Measurements from ENCODE around the gene USP25.
"Not testable (repeated sequence)": the region's sequence is repeated elsewhere in the genome, so short reads cannot be mapped to it uniquely, and the experiment has no call there.

Gene USP25

GRCh38 chr21:15731243-15731613 is 1.4 kb downstream of the USP25 start:
- no peak for DNase-seq (ENCODE audit: low read depth)

- DNase-seq (ENCODE audit: low read depth): no peak
These were observed 2.7 kb downstream of the USP25 start for GRCh38 chr21:15732290-15732995.

GRCh38 chr21:15732996-15733329 is 3.2 kb downstream of the USP25 start:
- DNase-seq (ENCODE audit: low read depth): no peak

DNA sequence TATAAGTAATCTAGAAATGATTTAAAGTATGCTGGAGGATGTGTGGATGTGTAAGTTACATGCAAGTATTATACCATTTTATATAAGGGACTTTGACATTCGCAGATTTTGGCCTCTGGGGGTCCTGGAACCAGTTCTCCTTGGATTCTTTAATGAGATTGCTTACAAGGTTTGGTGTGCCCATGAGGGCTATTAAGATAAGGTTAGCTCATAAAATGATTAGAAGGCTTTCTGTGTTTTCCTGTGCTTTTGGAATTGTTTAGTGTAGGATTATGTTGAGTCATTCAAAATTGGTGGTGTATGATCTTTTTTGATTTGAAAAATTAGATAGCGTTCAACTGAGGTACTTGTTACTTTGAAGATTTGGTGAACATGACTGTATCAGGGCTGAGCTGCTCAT is 5.6 kb downstream of the USP25 start:
- no peak for DNase-seq (ENCODE audit: low read depth)

GRCh38 chr21:15735931-15736330 is 6.1 kb downstream of the USP25 start:
- DNase-seq (ENCODE audit: low read depth): not testable (repeated sequence)

DNA sequence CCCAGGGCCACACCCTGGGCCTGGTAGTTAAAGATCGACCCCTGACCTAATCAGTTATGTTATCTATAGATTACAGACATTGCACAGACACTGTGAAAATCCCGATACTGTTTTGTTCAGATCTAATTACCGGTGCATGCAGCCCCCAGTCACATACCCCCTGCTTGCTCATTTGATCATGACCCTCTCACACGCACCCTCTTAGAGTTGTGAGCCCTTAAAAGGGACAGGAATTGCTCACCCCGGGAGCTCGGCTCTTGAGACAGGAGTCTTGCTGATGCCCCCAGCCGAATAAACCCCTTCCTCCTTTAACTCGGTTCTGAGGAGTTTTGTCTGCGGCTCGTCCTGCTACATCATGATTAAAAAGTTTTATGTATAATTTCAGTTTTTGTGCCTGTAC is 9.0 kb downstream of the USP25 start:
- DNase-seq (ENCODE audit: low read depth): not testable (repeated sequence)

DNA sequence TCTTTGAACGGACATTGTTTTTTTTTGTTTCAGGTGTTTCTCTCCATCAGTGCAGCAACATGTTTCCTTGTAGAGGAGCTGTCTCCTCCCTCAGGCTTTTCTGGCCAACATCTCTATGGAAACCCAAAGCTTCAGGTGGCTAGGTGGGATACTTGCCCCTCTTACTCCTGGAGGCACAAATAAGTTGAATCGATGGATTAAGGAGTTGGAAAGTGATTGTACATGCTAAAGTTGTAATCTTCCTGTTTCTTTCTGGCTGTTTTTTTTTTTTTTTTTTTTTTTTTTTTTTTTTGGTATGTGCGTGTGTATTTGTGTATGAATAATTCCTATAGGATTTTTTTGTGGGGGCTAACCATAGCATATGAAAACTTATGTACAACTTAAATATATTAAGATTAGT is 10.6 kb downstream of the USP25 start:
- no peak for DNase-seq (ENCODE audit: low read depth)

DNA sequence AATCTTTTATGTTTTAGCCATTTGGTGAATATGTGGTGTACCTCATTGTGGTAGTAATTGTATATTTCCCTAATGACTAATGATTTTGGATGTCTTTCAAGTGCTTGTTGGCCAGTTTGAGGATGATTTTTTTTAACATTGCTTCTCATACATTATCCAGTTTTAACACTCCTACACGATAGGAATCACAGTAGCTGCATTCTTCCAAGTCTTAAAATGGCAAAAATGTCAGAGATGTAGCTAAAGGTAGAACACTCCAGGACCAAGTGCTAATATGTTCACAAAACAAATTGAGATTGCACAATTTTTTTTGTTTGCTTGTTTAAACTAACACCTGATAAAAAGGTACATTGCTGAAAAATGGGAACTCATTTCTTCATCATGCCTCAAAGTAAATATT is 11.7 kb downstream of the USP25 start:
- DNase-seq (ENCODE audit: low read depth): no peak

- no peak for DNase-seq (ENCODE audit: low read depth)
These were observed 12.4 kb downstream of the USP25 start for GRCh38 chr21:15742052-15742670.

DNA sequence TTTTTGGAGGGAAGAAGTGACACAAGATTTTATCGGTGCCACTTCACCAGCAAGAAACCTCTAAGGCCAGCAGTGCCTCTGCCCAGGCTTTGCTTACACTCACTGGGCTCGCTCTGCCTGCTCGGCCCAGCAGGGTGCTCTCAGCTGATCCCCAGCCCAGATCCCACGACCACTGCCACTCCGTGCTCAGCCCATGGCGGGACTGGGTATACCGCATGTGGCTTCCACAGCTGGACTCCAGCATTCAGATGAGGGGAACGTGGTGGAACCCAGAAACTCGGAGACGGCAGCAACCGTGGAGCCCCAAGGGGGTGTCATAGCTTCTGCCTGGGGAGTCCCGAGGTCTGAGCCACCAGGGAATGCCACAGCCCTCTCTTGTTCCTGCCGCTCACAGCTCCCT is 12.9 kb downstream of the USP25 start:
- no peak for DNase-seq (ENCODE audit: low read depth)

- DNase-seq (ENCODE audit: low read depth): no peak
These were observed 13.8 kb downstream of the USP25 start for GRCh38 chr21:15743593-15743992.

- no peak for DNase-seq (ENCODE audit: low read depth)
These were observed 15.1 kb downstream of the USP25 start for GRCh38 chr21:15744926-15745325.

DNA sequence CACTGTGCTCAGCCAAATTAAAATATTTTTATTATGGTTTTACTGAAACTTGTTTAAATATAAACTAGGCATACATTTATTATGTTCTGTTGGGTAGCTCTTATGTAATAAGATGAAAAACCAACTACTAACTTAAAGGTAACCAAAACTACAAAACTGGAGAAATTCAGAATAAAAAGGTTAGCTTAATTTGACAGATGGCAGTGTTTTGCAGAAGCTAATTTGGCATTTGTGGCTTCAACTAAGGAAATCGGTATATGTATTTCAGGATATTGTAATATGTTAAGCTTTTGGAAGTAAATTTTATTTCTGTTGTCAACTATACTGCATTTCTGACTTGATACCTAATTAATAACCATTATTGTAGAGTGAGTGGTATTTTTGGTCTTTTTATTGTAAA is 18.8 kb downstream of the USP25 start:
- DNase-seq (ENCODE audit: low read depth): no peak

DNA sequence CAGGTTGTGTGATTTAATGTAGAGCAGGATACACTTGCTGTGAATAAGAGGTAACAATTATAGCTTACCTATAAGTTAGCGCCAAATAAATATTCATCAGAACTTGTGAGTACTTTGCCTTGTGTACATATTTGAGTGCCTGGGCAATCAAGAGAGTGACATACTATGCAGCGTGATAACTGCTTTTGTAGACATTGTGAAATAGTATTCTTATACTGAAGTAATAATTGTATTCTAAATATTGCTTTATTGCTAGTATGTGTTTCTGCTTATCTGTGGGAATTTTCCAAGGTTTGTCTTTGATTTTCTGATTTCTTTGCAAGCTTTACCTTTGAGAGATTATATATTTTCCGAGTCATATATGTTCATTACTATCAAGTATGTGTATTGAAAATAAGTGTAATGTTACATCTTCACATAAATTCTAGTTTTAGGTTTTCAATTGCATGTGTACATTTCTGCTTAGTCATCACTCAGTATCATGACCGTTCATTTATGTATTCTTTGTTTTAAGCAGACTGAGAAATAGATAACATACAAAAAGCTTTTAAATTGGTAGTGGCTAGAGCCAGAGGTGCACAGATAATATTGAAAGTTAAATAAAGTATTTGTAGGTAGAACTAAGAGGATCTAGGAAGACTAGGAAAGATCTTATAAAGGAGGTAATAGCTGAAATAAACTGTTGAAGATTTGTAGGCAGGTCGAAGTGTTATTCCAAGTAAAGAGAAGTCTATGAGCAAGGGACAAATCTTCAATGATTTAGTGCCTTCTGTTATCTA is 19.5 kb downstream of the USP25 start:
- DNase-seq (ENCODE audit: low read depth): no peak

- DNase-seq (ENCODE audit: low read depth): no peak
These were observed 20.0 kb downstream of the USP25 start for GRCh38 chr21:15749861-15750159.

DNA sequence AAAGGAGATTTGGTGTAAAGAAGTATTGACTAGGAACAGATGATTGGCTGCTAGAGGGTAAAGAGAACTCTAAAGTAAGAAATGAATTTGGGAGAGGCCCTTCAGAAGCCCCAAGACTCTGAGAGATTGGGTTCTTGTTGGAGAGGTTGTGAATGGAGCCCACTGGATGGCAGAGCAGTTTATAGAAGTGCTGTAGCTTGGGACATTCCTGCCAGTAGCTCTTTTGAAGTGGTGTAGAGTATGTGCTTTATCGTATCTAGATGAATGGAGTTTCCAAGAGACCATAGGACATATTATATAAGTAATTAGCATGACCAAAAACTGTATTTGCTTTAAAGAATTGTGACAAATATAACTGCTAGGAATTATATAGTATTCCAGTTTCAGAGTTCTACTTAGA is 21.3 kb downstream of the USP25 start:
- DNase-seq (ENCODE audit: low read depth): no peak

GRCh38 chr21:15751546-15751945 is 21.8 kb downstream of the USP25 start:
- DNase-seq (ENCODE audit: low read depth): no peak

GRCh38 chr21:15752763-15753407 is 23.1 kb downstream of the USP25 start:
- DNase-seq (ENCODE audit: low read depth): no peak

DNA sequence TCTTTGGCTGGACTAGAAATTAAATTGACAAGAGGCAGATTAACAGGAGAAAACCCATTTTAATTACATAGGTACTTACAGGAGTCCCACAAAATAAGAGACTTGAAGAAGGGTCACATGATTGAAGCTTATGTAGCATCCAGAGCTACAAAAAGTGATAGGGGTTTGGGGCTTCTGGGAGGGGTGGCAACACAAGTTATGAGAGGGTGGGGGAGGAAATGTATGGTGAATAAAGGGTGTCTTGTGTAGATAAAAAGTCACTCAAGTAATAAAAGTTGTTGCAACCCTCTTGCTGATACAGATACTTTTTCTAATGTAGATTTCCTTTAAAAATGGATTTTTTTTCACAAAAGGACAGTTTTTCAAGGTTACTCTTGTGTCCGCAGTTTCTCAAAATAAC is 24.0 kb downstream of the USP25 start:
- no peak for DNase-seq (ENCODE audit: low read depth)

- DNase-seq (ENCODE audit: low read depth): no peak
These were observed 24.9 kb downstream of the USP25 start for GRCh38 chr21:15754640-15755039.

DNA sequence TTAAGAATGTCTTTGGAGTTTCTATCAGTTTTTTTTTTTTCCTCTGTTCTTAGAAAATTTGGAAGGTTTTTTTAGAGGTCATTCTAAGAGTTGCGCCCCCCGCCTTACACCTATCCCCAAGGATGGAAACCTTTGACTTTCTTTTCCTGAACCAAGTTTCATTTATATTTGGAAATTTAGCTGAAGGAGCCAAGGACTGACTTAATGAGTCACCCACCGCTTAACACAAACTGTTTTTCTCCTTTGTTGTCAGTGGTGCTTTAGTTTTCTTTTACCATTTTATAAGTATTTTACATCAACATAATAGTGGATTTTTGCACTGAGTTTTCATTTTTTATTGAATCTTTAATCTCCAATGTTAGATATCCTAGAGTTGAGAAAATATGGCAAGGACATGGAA is 25.3 kb downstream of the USP25 start:
- DNase-seq (ENCODE audit: low read depth): no peak

DNA sequence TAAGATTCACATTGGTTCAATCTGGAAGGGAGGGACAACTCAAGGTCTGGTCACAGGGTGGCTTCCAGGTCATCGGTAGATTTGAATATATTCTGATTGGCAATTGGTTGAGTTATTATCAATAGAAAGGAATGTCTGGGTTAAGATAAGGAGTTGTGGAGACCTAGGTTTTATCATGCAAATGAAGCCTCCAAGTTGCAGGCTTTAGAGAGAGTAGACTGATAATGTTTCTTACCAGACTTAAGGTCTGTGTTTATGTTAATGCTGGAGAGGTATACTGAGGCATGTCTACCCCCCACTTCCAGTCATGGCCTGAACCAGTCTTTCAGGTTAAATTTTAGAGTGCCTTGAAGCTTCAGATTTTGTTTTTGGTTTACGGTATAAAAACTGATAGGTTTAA is 29.7 kb downstream of the USP25 start:
- DNase-seq (ENCODE audit: low read depth): no peak

DNA sequence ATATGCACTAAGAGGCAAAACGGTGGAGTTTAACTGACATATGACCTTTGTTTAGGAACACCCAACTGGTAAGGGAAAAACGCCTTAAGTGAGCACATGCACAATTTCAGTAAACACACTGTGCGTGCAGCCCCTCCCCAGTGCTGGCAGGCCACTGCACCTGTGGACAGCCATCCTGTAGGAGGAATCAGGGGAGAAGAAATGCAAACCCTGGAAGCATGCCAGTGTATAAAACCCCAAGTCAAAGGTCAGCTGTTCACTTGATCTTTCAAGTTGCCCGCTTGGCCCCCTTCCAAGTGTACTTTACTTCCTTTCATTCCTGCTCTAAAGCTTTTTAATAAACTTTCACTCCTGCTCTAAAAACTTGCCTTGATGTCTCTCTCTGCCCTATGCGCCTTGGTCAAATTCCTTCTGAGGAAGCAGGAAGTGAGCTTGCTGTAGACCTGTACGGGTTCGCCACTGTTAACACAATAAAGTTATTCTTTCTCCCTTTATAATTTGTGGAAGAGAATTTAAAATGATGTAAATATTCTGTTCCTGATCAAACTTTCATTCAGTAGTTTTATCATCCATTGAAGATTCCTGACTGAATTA is 31.8 kb downstream of the USP25 start:
- DNase-seq (ENCODE audit: low read depth): no peak
